Immature natural killer cell (primary cell): ENCODE data around the gene PALD1. TPM values are rescaled to one million over a fixed set of nuclear protein-coding genes. Genes with fewer than 3 reads are reported as not detected.

Experiments used
- DNase-seq, 3 donors: peaks; one replicate each; pipeline ENCODE4 v3.0.0; 2022; ENCODE audit warnings: mixed read lengths in 1 of 3
- H3K27ac Mint-ChIP-seq, 6 donors: one replicate each; pipeline ENCODE4 v1.8.0; 2020; ENCODE audit warnings: mixed read lengths in 6 of 6, mild to moderate bottlenecking in 5 of 6, inconsistent platforms in 4 of 6, moderate library complexity in 3 of 6
- H3K27me3 Mint-ChIP-seq, 3 donors: one replicate each; pipeline ENCODE4 v1.8.0; 2020 to 2021; ENCODE audit warnings: low read depth in 3 of 3, mild to moderate bottlenecking in 3 of 3, mixed read lengths in 3 of 3, moderate library complexity in 3 of 3, inconsistent platforms in 1 of 3
- H3K36me3 Mint-ChIP-seq, 3 donors: one replicate each; pipeline ENCODE4 v1.8.0; 2020; ENCODE audit warnings: mixed read lengths in 3 of 3, inconsistent platforms in 2 of 3, mild to moderate bottlenecking in 2 of 3
- H3K4me1 Mint-ChIP-seq, 2 donors: one replicate each; pipeline ENCODE4 v1.8.0; 2020; ENCODE audit warnings: inconsistent platforms in 2 of 2, mild to moderate bottlenecking in 2 of 2, mixed read lengths in 2 of 2, moderate library complexity in 1 of 2
- H3K4me3 Mint-ChIP-seq, 5 donors: one replicate each; pipeline ENCODE4 v1.8.0; 2020; ENCODE audit warnings: mild to moderate bottlenecking in 5 of 5, mixed read lengths in 5 of 5, inconsistent platforms in 3 of 5, moderate library complexity in 3 of 5
- H3K9me3 Mint-ChIP-seq, 6 donors: one replicate each; pipeline ENCODE4 v1.8.0; 2020; ENCODE audit warnings: mild to moderate bottlenecking in 6 of 6, mixed read lengths in 6 of 6, inconsistent platforms in 4 of 6, moderate library complexity in 3 of 6
- polyA plus RNA-seq, 3 donors: library from polyadenylated mRNA; unstranded; fragments of 300-500 nt; fragmentation: Illumina TruSeq; gene quantifications; one replicate each; pipeline ENCODE4 v1.2.3, GENCODE V29; 2021

The PALD1 gene
- polyA plus RNA-seq, 3 donors from 2014 or later = 0.12 to 2.2 (median 0.14) TPM

GRCh38 chr10:70592186-70592735 is 113.7 kb downstream of the PALD1 start:
- peak overlapping the region; percentile 55 to 100 (median 90) for H3K27ac Mint-ChIP-seq
- H3K36me3 Mint-ChIP-seq = peaks cover 20 to 35% (median 20%) of the 10 kb centered on the region in 3 donors
- H3K27me3 Mint-ChIP-seq = peaks cover 4 to 38% (median 14%) of the 10 kb centered on the region in 3 donors
- no peaks in the 10 kb centered on the region for H3K9me3 Mint-ChIP-seq
- peaks cover 75 to 98% of the 10 kb centered on the region in 2 donors for H3K4me1 Mint-ChIP-seq
- no peak for DNase-seq
- peak overlapping the region; percentile 21 to 56 (median 51) for H3K4me3 Mint-ChIP-seq

GRCh38 chr10:70592746-70593512 is 114.4 kb downstream of the PALD1 start:
- Mint-ChIP-seq H3K27ac (peak overlapping the region; percentile 77 to 100 (median 96)), H3K36me3 (peaks cover 27 to 42% (median 27%) of the 10 kb centered on the region in 3 donors), H3K4me3 (peak overlapping the region in 4 of 5 donors; percentile 15 to 74 (median 46)), H3K9me3 (no peaks in the 10 kb centered on the region), H3K27me3 (peaks cover 4 to 44% (median 21%) of the 10 kb centered on the region in 3 donors), H3K4me1 (peaks cover 82 to 100% of the 10 kb centered on the region in 2 donors)
- DNase-seq = no peak

- no peak for DNase-seq
- Mint-ChIP-seq H3K36me3 (peaks cover 28 to 45% (median 30%) of the 10 kb centered on the region in 3 donors), H3K27me3 (peaks cover 4 to 44% (median 26%) of the 10 kb centered on the region in 3 donors), H3K9me3 (no peaks in the 10 kb centered on the region), H3K4me3 (peak overlapping the region in 4 of 5 donors; percentile 46 to 100 (median 84)), H3K27ac (peak overlapping the region; percentile 77 to 100 (median 96)), H3K4me1 (peaks cover 87 to 100% of the 10 kb centered on the region in 2 donors)
These were observed 114.9 kb downstream of the PALD1 start for GRCh38 chr10:70593513-70593890.

GRCh38 chr10:70594161-70594560 is 115.6 kb downstream of the PALD1 start:
- peak overlapping the region; percentile 77 to 100 (median 96) for H3K27ac Mint-ChIP-seq

GRCh38 chr10:70595566-70596016 is 117.0 kb downstream of the PALD1 start:
- H3K4me3 Mint-ChIP-seq = peak overlapping the region; percentile 99 to 100 (median 100)
- H3K27ac Mint-ChIP-seq = peak overlapping the region; percentile 77 to 100 (median 96)
- peaks cover 4 to 61% (median 40%) of the 10 kb centered on the region in 3 donors for H3K27me3 Mint-ChIP-seq
- peak in 1 of 3 donors; percentile 23 for DNase-seq
- H3K9me3 Mint-ChIP-seq = no peaks in the 10 kb centered on the region
- peaks cover 94 to 97% of the 10 kb centered on the region in 2 donors for H3K4me1 Mint-ChIP-seq
- peaks cover 46 to 58% (median 49%) of the 10 kb centered on the region in 3 donors for H3K36me3 Mint-ChIP-seq

More at GRCh38 chr10:70594161-70594560, 115.6 kb downstream of the PALD1 start:
- Mint-ChIP-seq H3K9me3 (no peaks in the 10 kb centered on the region), H3K36me3 (peaks cover 35 to 49% (median 36%) of the 10 kb centered on the region in 3 donors), H3K4me3 (peak overlapping the region; percentile 99 to 100 (median 100)), H3K4me1 (peaks cover 92 to 100% of the 10 kb centered on the region in 2 donors), H3K27me3 (peaks cover 4 to 51% (median 32%) of the 10 kb centered on the region in 3 donors)
- DNase-seq = peak; percentile 49 to 61 (median 51)

GRCh38 chr10:70596110-70596798 is 117.7 kb downstream of the PALD1 start:
- Mint-ChIP-seq H3K4me1 (peaks cover 87 to 91% of the 10 kb centered on the region in 2 donors), H3K36me3 (peaks cover 52 to 63% (median 54%) of the 10 kb centered on the region in 3 donors), H3K9me3 (no peaks in the 10 kb centered on the region), H3K27ac (peak overlapping the region; percentile 77 to 100 (median 96)), H3K4me3 (peak overlapping the region; percentile 99 to 100 (median 100)), H3K27me3 (peaks cover 4 to 64% (median 46%) of the 10 kb centered on the region in 3 donors)
- DNase-seq = peak in 1 of 3 donors; percentile 39

GRCh38 chr10:70596860-70597809 is 118.6 kb downstream of the PALD1 start:
- peaks cover 6 to 72% (median 50%) of the 10 kb centered on the region in 3 donors for H3K27me3 Mint-ChIP-seq
- H3K36me3 Mint-ChIP-seq = peaks cover 56 to 67% (median 57%) of the 10 kb centered on the region in 3 donors
- H3K4me1 Mint-ChIP-seq = peaks cover 79 to 83% of the 10 kb centered on the region in 2 donors
- H3K9me3 Mint-ChIP-seq = no peaks in the 10 kb centered on the region
- H3K4me3 Mint-ChIP-seq = peak overlapping the region; percentile 99 to 100 (median 100)
- no peak for DNase-seq
- H3K27ac Mint-ChIP-seq = peak overlapping the region; percentile 77 to 100 (median 96)

- H3K4me1 Mint-ChIP-seq = peaks cover 70 to 77% of the 10 kb centered on the region in 2 donors
- H3K27me3 Mint-ChIP-seq = peaks cover 15 to 78% (median 60%) of the 10 kb centered on the region in 3 donors
- peak overlapping the region; percentile 99 to 100 (median 100) for H3K4me3 Mint-ChIP-seq
- H3K36me3 Mint-ChIP-seq = peaks cover 61 to 69% (median 62%) of the 10 kb centered on the region in 3 donors
- no peak for DNase-seq
- no peaks in the 10 kb centered on the region for H3K9me3 Mint-ChIP-seq
- H3K27ac Mint-ChIP-seq = peak overlapping the region; percentile 93 to 100 (median 99)
These were observed 119.6 kb downstream of the PALD1 start for GRCh38 chr10:70597856-70598815.

GRCh38 chr10:70598857-70599295 is 120.3 kb downstream of the PALD1 start:
- Mint-ChIP-seq H3K27ac (peak overlapping the region; percentile 90 to 100 (median 99)), H3K9me3 (no peaks in the 10 kb centered on the region), H3K4me3 (peak overlapping the region; percentile 99 to 100 (median 100))

GRCh38 chr10:70599319-70599718 is 120.8 kb downstream of the PALD1 start:
- Mint-ChIP-seq H3K4me3 (peak overlapping the region; percentile 99 to 100 (median 100)), H3K4me1 (peaks cover 70 to 77% of the 10 kb centered on the region in 2 donors), H3K27me3 (peaks cover 22 to 77% (median 69%) of the 10 kb centered on the region in 3 donors)

More at GRCh38 chr10:70598857-70599295, 120.3 kb downstream of the PALD1 start:
- Mint-ChIP-seq H3K4me1 (peaks cover 70 to 77% of the 10 kb centered on the region in 2 donors), H3K36me3 (peaks cover 61 to 69% (median 62%) of the 10 kb centered on the region in 3 donors), H3K27me3 (peaks cover 22 to 81% (median 67%) of the 10 kb centered on the region in 3 donors)
- peak in 1 of 3 donors; percentile 60 for DNase-seq

GRCh38 chr10:70599791-70600190 is 121.2 kb downstream of the PALD1 start:
- H3K9me3 Mint-ChIP-seq = no peaks in the 10 kb centered on the region
- H3K27me3 Mint-ChIP-seq = peaks cover 20 to 77% (median 68%) of the 10 kb centered on the region in 3 donors
- H3K4me1 Mint-ChIP-seq = peaks cover 70 to 73% of the 10 kb centered on the region in 2 donors
- peak in 1 of 3 donors; percentile 35 for DNase-seq
- peaks cover 60 to 69% (median 61%) of the 10 kb centered on the region in 3 donors for H3K36me3 Mint-ChIP-seq
- H3K4me3 Mint-ChIP-seq = peak overlapping the region; percentile 99 to 100 (median 100)
- peak overlapping the region; percentile 90 to 100 (median 99) for H3K27ac Mint-ChIP-seq

More at GRCh38 chr10:70599319-70599718, 120.8 kb downstream of the PALD1 start:
- Mint-ChIP-seq H3K9me3 (no peaks in the 10 kb centered on the region), H3K27ac (peak overlapping the region; percentile 90 to 100 (median 99)), H3K36me3 (peaks cover 61 to 69% (median 62%) of the 10 kb centered on the region in 3 donors)
- DNase-seq = no peak
